MCF 10A (cell line): ENCODE data around the gene MINDY2. TPM values are rescaled to one million over a fixed set of nuclear protein-coding genes. Genes with fewer than 3 reads are reported as not detected.

Experiments used
- BruUV-seq: library from RNA; stranded (reverse); fragments of 400-500 nt; replicated peaks from 2 replicates; lab custom pipeline; 2021; lab: Mats Ljungman, UMichigan
- CTCF ChIA-PET: fragments of 300-600 bp; sonication (Branson Sonifier 250); formaldehyde crosslinking; extraction: SDS; loops from one replicate; lab custom pipeline; 2021; ENCODE audit warnings: antibody characterized with exemption, inconsistent platforms; lab: Yijun Ruan, JAX
- POLR2A ChIA-PET: fragments of 300-600, 350-650 bp; sonication (Branson Sonifier 250); formaldehyde crosslinking; extraction: SDS; loops from one replicate; lab custom pipeline; 2020; ENCODE audit warnings: antibody characterized with exemption, inconsistent platforms; lab: Yijun Ruan, JAX
- DNase-seq: peaks from one replicate; pipeline ENCODE4 v3.0.0-alpha.2; 2018; ENCODE audit not compliant: unreplicated experiment
- H3K27ac Mint-ChIP-seq: one replicate; pipeline ENCODE4 v1.8.0; 2022; ENCODE audit warnings: mild to moderate bottlenecking, low read depth, mixed read lengths; ENCODE audit not compliant: unreplicated experiment
- H3K27me3 Mint-ChIP-seq: one replicate; pipeline ENCODE4 v1.8.0; 2022; ENCODE audit warnings: mixed read lengths; ENCODE audit not compliant: insufficient read depth, unreplicated experiment
- H3K36me3 Mint-ChIP-seq: one replicate; pipeline ENCODE4 v1.8.0; 2022; ENCODE audit warnings: mild to moderate bottlenecking, moderate library complexity, mixed read lengths; ENCODE audit not compliant: insufficient read depth, unreplicated experiment
- H3K4me1 Mint-ChIP-seq: one replicate; pipeline ENCODE4 v1.8.0; 2022; ENCODE audit warnings: mixed read lengths; ENCODE audit not compliant: insufficient read depth, unreplicated experiment
- H3K4me3 Mint-ChIP-seq: one replicate; pipeline ENCODE4 v1.8.0; 2022; ENCODE audit warnings: mild to moderate bottlenecking, moderate library complexity, mixed read lengths; ENCODE audit not compliant: unreplicated experiment
- H3K9me3 Mint-ChIP-seq: one replicate; pipeline ENCODE4 v1.8.0; 2022; ENCODE audit warnings: mixed read lengths; ENCODE audit not compliant: unreplicated experiment
- intact Hi-C: fragments of 100-400 bp; cut with micrococcal nuclease; formaldehyde crosslinking; loops from 2 replicates; pipeline ENCODE4 v1.14.1; 2022
- total RNA-seq: library from RNA; stranded (reverse); gene quantifications from 2 replicates; pipeline ENCODE4 v1.2.3, GENCODE V29; 2022
- TF ChIP-seq, protein P1 (sequence below): fragments of 200-600 bp; IDR thresholded peaks from one replicate; pipeline ENCODE4 v1.8.0; 2022; ENCODE audit warnings: antibody characterized with exemption, mild to moderate bottlenecking; ENCODE audit not compliant: unreplicated experiment

MINDY2 gene
- total RNA-seq, 1 experiment from 2014 or later = 21.9 TPM

DNA sequence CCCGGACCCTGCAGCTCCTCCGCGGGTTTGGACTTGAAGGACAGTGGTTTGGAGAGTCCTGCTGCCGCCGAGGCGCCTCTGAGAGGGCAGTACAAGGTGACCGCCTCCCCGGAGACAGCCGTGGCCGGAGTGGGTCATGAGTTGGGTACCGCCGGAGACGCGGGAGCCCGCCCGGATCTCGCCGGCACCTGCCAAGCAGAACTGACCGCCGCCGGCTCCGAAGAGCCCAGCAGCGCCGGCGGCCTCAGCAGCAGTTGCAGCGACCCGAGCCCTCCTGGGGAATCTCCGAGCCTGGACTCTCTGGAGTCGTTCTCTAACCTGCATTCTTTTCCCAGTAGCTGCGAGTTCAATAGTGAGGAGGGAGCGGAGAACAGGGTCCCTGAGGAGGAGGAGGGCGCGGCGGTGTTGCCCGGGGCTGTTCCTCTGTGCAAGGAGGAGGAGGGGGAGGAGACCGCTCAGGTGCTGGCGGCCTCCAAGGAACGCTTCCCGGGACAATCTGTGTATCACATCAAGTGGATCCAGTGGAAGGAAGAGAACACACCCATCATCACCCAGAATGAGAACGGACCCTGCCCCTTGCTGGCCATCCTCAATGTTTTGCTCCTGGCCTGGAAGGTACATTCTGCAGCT is 634 bp downstream of the MINDY2 start:
- TF ChIP-seq, protein P1, sequence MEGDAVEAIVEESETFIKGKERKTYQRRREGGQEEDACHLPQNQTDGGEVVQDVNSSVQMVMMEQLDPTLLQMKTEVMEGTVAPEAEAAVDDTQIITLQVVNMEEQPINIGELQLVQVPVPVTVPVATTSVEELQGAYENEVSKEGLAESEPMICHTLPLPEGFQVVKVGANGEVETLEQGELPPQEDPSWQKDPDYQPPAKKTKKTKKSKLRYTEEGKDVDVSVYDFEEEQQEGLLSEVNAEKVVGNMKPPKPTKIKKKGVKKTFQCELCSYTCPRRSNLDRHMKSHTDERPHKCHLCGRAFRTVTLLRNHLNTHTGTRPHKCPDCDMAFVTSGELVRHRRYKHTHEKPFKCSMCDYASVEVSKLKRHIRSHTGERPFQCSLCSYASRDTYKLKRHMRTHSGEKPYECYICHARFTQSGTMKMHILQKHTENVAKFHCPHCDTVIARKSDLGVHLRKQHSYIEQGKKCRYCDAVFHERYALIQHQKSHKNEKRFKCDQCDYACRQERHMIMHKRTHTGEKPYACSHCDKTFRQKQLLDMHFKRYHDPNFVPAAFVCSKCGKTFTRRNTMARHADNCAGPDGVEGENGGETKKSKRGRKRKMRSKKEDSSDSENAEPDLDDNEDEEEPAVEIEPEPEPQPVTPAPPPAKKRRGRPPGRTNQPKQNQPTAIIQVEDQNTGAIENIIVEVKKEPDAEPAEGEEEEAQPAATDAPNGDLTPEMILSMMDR = no peak
- POLR2A ChIA-PET = interaction anchor here (0.7 to 11.3 kb wide), 44 partner anchors 9 to 918 kb away, joined by 3 to 368 read pairs (median 5); partner anchors contain the start of genes ADAM10, BNIP2 and SLTM

DNA sequence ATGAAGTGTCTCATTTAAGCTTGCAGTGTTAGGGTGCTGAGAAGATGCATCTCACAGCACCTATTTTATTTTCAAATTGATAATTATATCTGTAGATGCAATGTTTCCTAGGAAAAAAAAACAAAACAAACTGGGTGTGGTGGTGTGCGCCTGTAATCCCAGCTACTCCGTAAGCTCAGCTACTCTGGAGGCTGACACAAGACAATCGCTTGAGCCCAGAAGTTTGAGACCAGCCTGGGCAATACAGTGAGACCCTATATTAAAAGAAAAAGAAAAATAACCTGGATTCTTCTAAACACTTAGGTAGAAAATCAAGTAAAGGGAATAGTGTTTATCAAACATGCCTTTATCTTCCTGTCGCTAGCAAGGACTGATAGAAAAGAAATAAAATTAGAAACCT is 1.9 kb downstream of the MINDY2 start:
- no TSS peak for BruUV-seq
- ChIA-PET POLR2A (interaction anchor here (0.6 to 11.3 kb wide), 8 partner anchors 19 to 1338 kb away, joined by 3 to 368 read pairs (median 10); partner anchors contain the start of genes ADAM10 and SLTM), CTCF (interaction anchor here (0.7 to 1.0 kb wide), 3 partner anchors 25 to 539 kb away, joined by 3 to 4 read pairs (median 3); no protein-coding TSS in a partner anchor)
- intact Hi-C loops = loop anchor here (5.0 to 10.0 kb wide), 3 partner anchors 92 to 546 kb away; partner anchors contain the start of gene SLTM
- H3K4me3 Mint-ChIP-seq = no peak overlapping the region
- TF ChIP-seq, protein P1 = no peak
- DNase-seq = no peak
- H3K27me3 Mint-ChIP-seq = no peaks in the 10 kb centered on the region
- H3K9me3 Mint-ChIP-seq = no peaks in the 10 kb centered on the region
- H3K36me3 Mint-ChIP-seq = no peaks in the 10 kb centered on the region
- peak overlapping the region; percentile 97 for H3K27ac Mint-ChIP-seq
- peaks cover 5% of the 10 kb centered on the region for H3K4me1 Mint-ChIP-seq

More for the DNA sequence above, 634 bp downstream of the MINDY2 start:
- Mint-ChIP-seq H3K36me3 (no peaks in the 10 kb centered on the region), H3K4me3 (no peak overlapping the region), H3K27me3 (no peaks in the 10 kb centered on the region), H3K4me1 (peaks cover 6% of the 10 kb centered on the region), H3K27ac (peak overlapping the region; percentile 97), H3K9me3 (peaks cover under 1% of the 10 kb centered on the region)
- CTCF ChIA-PET = interaction anchor here (0.6 to 2.2 kb wide), 9 partner anchors 22 to 1714 kb away, joined by 3 to 20 read pairs (median 4); partner anchors contain the start of gene ADAM10
- no TSS peak for BruUV-seq
- intact Hi-C loops = loop anchor here (2.0 to 10.0 kb wide), 4 partner anchors 93 to 757 kb away; partner anchors contain the start of gene SLTM
- DNase-seq = peak; percentile 30

DNA sequence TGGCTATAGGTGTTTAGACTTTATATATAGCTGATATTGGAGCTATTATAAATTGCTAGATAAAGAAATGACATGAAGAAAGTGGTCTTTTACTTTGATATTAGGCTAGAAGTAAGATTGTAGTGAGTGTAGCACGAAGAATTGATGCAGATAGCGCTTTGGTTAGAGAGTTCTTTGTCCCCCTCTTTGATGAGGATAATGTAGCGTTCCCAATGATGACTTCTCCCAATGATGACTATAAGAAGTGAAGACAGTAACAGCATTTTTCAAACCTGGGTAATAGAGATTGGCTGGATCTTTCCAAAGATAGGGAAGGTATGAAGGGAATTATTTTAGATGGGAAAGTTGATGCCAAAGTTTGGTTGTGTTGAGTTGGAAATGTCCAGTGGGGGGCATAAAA is 4.3 kb downstream of the MINDY2 start:
- BruUV-seq = no TSS peak
- TF ChIP-seq, protein P1 = no peak
- intact Hi-C loops = loop anchor here (10.0 kb wide), 1 partner anchor 89 kb away; no protein-coding TSS in a partner anchor
- no peak for DNase-seq
- Mint-ChIP-seq H3K27ac (no peak overlapping the region), H3K36me3 (peaks cover 11% of the 10 kb centered on the region), H3K4me3 (no peak overlapping the region), H3K27me3 (no peaks in the 10 kb centered on the region), H3K4me1 (peaks cover 5% of the 10 kb centered on the region), H3K9me3 (no peaks in the 10 kb centered on the region)
- CTCF ChIA-PET = no interaction called here
- POLR2A ChIA-PET = interaction anchor here (1.4 to 11.3 kb wide), 2 partner anchors 18 to 25 kb away, joined by 4 to 368 read pairs; partner anchors contain the start of gene ADAM10

DNA sequence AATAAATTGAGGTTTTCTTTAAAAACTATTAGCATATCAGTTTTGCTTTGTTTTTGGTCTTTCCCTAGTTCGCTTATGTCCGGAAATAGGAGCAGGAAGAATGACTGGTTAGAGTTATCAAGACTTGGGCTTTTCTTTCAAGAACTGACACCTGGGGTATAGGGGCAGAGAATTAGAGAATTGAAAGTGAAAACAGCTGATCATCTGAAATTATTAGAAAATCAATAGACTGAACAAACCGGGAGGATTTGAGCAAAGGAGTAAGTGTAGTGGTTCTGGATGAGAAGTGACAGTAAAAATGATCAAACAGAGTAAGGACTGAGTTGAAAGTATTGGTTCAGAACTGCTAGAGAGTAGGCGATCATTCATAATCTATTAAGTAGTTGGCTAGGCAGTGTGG is 6.0 kb downstream of the MINDY2 start:
- H3K27ac Mint-ChIP-seq = no peak overlapping the region
- no peak for DNase-seq
- POLR2A ChIA-PET = interaction anchor here (0.7 to 1.4 kb wide), 3 partner anchors 17 to 47 kb away, joined by 3 to 5 read pairs (median 3); no protein-coding TSS in a partner anchor

More for the DNA sequence above, 6.0 kb downstream of the MINDY2 start:
- H3K27me3 Mint-ChIP-seq = no peaks in the 10 kb centered on the region
- TF ChIP-seq, protein P1 = no peak
- H3K4me1 Mint-ChIP-seq = peaks cover 5% of the 10 kb centered on the region
- CTCF ChIA-PET = interaction anchor here (1.0 kb wide), 1 partner anchor 9 kb away, joined by 3 read pairs; no protein-coding TSS in a partner anchor
- BruUV-seq = no TSS peak
- H3K4me3 Mint-ChIP-seq = no peak overlapping the region
- H3K36me3 Mint-ChIP-seq = peaks cover 11% of the 10 kb centered on the region
- intact Hi-C loops = loop anchor here (10.0 kb wide), 1 partner anchor 88 kb away; no protein-coding TSS in a partner anchor
- no peaks in the 10 kb centered on the region for H3K9me3 Mint-ChIP-seq
